Measurements from ENCODE around the gene ALDOC. TPM values are rescaled to one million over a fixed set of nuclear protein-coding genes. Genes with fewer than 3 reads are reported as not detected.

Gene ALDOC
- total RNA-seq, 1 experiment from 2014 or later = 53.2 TPM

DNA sequence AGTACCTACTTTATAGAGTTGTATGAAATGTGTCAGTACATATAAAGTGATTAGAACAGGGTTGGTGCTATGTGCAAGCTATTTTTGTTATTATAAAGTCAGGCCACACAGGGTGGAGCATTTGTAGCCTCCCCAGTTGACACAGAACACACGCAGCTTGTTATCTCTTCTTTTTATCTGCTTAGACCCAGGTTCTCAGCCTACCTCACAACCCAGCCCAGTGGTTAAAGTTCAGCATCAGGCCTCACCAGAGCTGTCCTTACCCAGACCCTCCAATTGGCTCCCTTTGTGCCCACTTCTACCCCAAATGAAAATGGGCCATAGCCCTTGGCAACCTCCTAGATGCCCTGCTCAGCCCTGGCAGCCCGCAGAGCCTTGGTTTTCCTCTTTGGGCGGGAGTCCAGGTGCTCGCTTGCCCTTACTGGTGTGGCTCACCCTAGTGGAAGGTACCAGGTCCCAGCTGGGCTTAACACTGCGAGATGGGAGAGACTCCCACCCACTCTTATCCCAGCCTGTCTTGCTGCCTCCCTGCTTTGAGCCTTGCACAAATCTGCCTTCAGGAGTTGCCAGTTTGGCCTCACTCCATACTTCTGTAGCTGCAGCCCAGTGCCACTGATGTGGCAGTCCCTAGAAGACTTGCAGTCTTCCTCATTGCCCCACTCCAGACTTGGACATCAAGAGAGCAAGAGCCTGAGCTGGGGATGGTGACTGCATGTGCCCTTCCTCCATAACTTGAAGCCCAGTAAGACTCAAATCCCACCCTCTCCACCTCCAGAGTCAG, 4.2 kb downstream of the ALDOC start:
- Histone ChIP-seq H2AK5ac (ENCODE audit: insufficient read length, low read length) (no peak overlapping the region), H4K91ac (ENCODE audit: insufficient read length, low read depth, low read length) (no peak overlapping the region), H3T11ph (ENCODE audit: low read length) (no peak overlapping the region), H3K23me2 (ENCODE audit: insufficient read length, low read depth, low read length, poor library complexity, severe bottlenecking) (peaks cover 11% of the 10 kb centered on the region), H3K79me1 (ENCODE audit: insufficient read depth, low read depth, low read length, poor library complexity, severe bottlenecking) (no peaks in the 10 kb centered on the region), H2AFZ (ENCODE audit: low read length) (no peak overlapping the region), H3K4me1 (ENCODE audit: insufficient read depth, low read length) (no peaks in the 10 kb centered on the region), H4K8ac (replicated peaks; ENCODE audit: insufficient read length, low read depth, low read length) (no peak overlapping the region), H3K27me3 (ENCODE audit: insufficient read depth, low read length) (no peaks in the 10 kb centered on the region), H4K20me1 (ENCODE audit: control insufficient read depth, insufficient read depth, insufficient read length) (peaks cover 2% of the 10 kb centered on the region), H3K23ac (ENCODE audit: insufficient read length, low read depth, low read length) (no peak overlapping the region), H3K9ac (ENCODE audit: extremely low read depth, insufficient read length, low read length) (no peak overlapping the region), H3K18ac (ENCODE audit: insufficient read length, low read depth, low read length) (no peak overlapping the region), H3K4ac (ENCODE audit: low read depth, low read length) (no peak overlapping the region), H2BK120ac (ENCODE audit: low read depth, low read length, poor library complexity, severe bottlenecking) (no peak overlapping the region), H3K9me3 (ENCODE audit: control insufficient read depth, low read depth, low read length) (no peaks in the 10 kb centered on the region), H3K27ac (ENCODE audit: insufficient read length, low read depth, low read length) (no peak overlapping the region), H2BK20ac (ENCODE audit: low read depth, low read length, poor library complexity, severe bottlenecking) (no peak overlapping the region), H2BK5ac (ENCODE audit: insufficient read length, low read length) (no peak overlapping the region), H2BK12ac (ENCODE audit: insufficient read length, low read depth, low read length) (no peak overlapping the region), H3K14ac (ENCODE audit: insufficient read depth, low read length) (no peak overlapping the region), H2BK15ac (ENCODE audit: low read depth, low read length) (no peak overlapping the region), H4K5ac (ENCODE audit: insufficient read length, low read depth, low read length) (no peak overlapping the region), H3K56ac (ENCODE audit: insufficient read length, low read depth, low read length) (no peak overlapping the region), H3K79me2 (ENCODE audit: insufficient read depth, low read length) (no peaks in the 10 kb centered on the region), H3K4me2 (ENCODE audit: insufficient read depth, insufficient read length, low read length) (peak overlapping the region; percentile 87)
- H3K27ac Mint-ChIP-seq = no peak overlapping the region
- TF ChIP-seq, protein P1, sequence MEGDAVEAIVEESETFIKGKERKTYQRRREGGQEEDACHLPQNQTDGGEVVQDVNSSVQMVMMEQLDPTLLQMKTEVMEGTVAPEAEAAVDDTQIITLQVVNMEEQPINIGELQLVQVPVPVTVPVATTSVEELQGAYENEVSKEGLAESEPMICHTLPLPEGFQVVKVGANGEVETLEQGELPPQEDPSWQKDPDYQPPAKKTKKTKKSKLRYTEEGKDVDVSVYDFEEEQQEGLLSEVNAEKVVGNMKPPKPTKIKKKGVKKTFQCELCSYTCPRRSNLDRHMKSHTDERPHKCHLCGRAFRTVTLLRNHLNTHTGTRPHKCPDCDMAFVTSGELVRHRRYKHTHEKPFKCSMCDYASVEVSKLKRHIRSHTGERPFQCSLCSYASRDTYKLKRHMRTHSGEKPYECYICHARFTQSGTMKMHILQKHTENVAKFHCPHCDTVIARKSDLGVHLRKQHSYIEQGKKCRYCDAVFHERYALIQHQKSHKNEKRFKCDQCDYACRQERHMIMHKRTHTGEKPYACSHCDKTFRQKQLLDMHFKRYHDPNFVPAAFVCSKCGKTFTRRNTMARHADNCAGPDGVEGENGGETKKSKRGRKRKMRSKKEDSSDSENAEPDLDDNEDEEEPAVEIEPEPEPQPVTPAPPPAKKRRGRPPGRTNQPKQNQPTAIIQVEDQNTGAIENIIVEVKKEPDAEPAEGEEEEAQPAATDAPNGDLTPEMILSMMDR (conservative IDR thresholded peaks at IDR 0.05) = no peak
- H3K27me3 Mint-ChIP-seq (ENCODE audit: low read depth) = peaks cover 7% of the 10 kb centered on the region
- no CpG with 5 or more reads among the region's 5 CpGs for WGBS (ENCODE audit: extremely low coverage, insufficient read length, low lambda C conversion rate)
- peak overlapping the region; percentile 92 to 97 for H3K4me3 Mint-ChIP-seq
- no peaks in the 10 kb centered on the region for H3K9me3 Mint-ChIP-seq
- peaks cover 24 to 37% of the 10 kb centered on the region in 2 experiments for H3K4me1 Mint-ChIP-seq
- peaks cover 11 to 28% (median 24%) of the 10 kb centered on the region in 3 experiments; a peak in 6 of 7 replicates for H3K36me3 Mint-ChIP-seq (ENCODE audit: insufficient read depth in 1 of 3, low read depth in 3 of 3)
- DNase-seq = no peak

All from H9 (cell line).